ENCODE measurements around the gene GORAB.

GORAB gene

GRCh38 chr1:170594066-170594626, 62.2 kb downstream of the GORAB start:
- DNase-seq (ENCODE audit: extremely low read depth, low read depth), result no peak
- no peak for TF ChIP-seq CTCF (IDR thresholded peaks at IDR 0.05; ENCODE audit: low read depth, low read length, missing control alignments)
- no peak overlapping the region for H3K4me3 ChIP-seq (replicated peaks; ENCODE audit: low read depth, low read length)

GRCh38 chr1:170596701-170597100, 64.7 kb downstream of the GORAB start:
- no peak for DNase-seq (ENCODE audit: extremely low read depth, low read depth)
- no peak for TF ChIP-seq CTCF (IDR thresholded peaks at IDR 0.05; ENCODE audit: low read depth, low read length, missing control alignments)
- H3K4me3 ChIP-seq (replicated peaks; ENCODE audit: low read depth, low read length), result no peak overlapping the region

GRCh38 chr1:170598618-170599017, 66.7 kb downstream of the GORAB start:
- DNase-seq (ENCODE audit: extremely low read depth, low read depth), result no peak
- no peak overlapping the region for H3K4me3 ChIP-seq (replicated peaks; ENCODE audit: low read depth, low read length)
- no peak for TF ChIP-seq CTCF (IDR thresholded peaks at IDR 0.05; ENCODE audit: low read depth, low read length, missing control alignments)

- DNase-seq (ENCODE audit: extremely low read depth, low read depth), result no peak
- H3K4me3 ChIP-seq (replicated peaks; ENCODE audit: low read depth, low read length), result no peak overlapping the region
- no peak for TF ChIP-seq CTCF (IDR thresholded peaks at IDR 0.05; ENCODE audit: low read depth, low read length, missing control alignments)
Observed at GRCh38 chr1:170599033-170599432, 67.1 kb downstream of the GORAB start.

- TF ChIP-seq CTCF (IDR thresholded peaks at IDR 0.05; ENCODE audit: low read depth, low read length, missing control alignments), result no peak
- no peak for DNase-seq (ENCODE audit: extremely low read depth, low read depth)
- no peak overlapping the region for H3K4me3 ChIP-seq (replicated peaks; ENCODE audit: low read depth, low read length)
Observed at GRCh38 chr1:170601866-170602265, 69.9 kb downstream of the GORAB start.

All from HFF-Myc (cell line).